Stimulated activated naive B cell treated with anti-CD40 and anti-IgM and Interleukin-4, amounts not matched to agents 10 μg/mL and 1 μg/mL and 100 μg/mL, for 72 hours (primary cell): Measurements from ENCODE around the gene SPTBN5.

Source experiments
- ATAC-seq, 2 donors: fragments of 150-1000 bp; cut with Tn5 transposase; replicated peaks; 2 replicates each; pipeline ENCODE4 v1.10.0; 2021; ENCODE audit warnings: moderate library complexity in 1 of 2
- DNase-seq: peaks from one replicate; pipeline ENCODE4 v3.0.0; 2021
- H3K27ac Mint-ChIP-seq: one replicate; pipeline ENCODE4 v1.8.0; 2022; ENCODE audit warnings: mild to moderate bottlenecking, mixed read lengths
- H3K27me3 Mint-ChIP-seq, 2 donors: one replicate each; pipeline ENCODE4 v1.8.0; 2022; ENCODE audit warnings: mixed read lengths in 2 of 2
- H3K36me3 Mint-ChIP-seq, 2 donors: one replicate each; pipeline ENCODE4 v1.8.0; 2022; ENCODE audit warnings: mixed read lengths in 2 of 2, mild to moderate bottlenecking in 1 of 2
- H3K4me1 Mint-ChIP-seq, 2 donors: one replicate each; pipeline ENCODE4 v1.8.0; 2022; ENCODE audit warnings: mixed read lengths in 2 of 2, mild to moderate bottlenecking in 1 of 2
- H3K4me3 Mint-ChIP-seq, 2 donors: one replicate each; pipeline ENCODE4 v1.8.0; 2022; ENCODE audit warnings: mild to moderate bottlenecking in 2 of 2, mixed read lengths in 2 of 2, moderate library complexity in 1 of 2
- H3K9me3 Mint-ChIP-seq, 2 donors: one replicate each; pipeline ENCODE4 v1.8.0; 2022; ENCODE audit warnings: mixed read lengths in 2 of 2, mild to moderate bottlenecking in 1 of 2

Gene SPTBN5

GRCh38 chr15:41919954-41920538 is 26.2 kb upstream of the SPTBN5 start:
- H3K27me3 Mint-ChIP-seq: no peaks in the 10 kb centered on the region
- peaks cover 75 to 92% of the 10 kb centered on the region in 2 donors for H3K36me3 Mint-ChIP-seq
- H3K9me3 Mint-ChIP-seq: peaks cover 12 to 16% of the 10 kb centered on the region in 2 donors
- H3K4me3 Mint-ChIP-seq: peak overlapping the region; percentile 17 to 41
- peaks cover 66 to 100% of the 10 kb centered on the region in 2 donors for H3K4me1 Mint-ChIP-seq
- peak overlapping the region; percentile 81 for H3K27ac Mint-ChIP-seq
- DNase-seq (peak; percentile 23), ATAC-seq (peak; percentile 53 to 64)

- DNase-seq (no peak), ATAC-seq (no peak)
- Mint-ChIP-seq H3K36me3 (peaks cover 73 to 89% of the 10 kb centered on the region in 2 donors), H3K27me3 (no peaks in the 10 kb centered on the region), H3K27ac (peak overlapping the region; percentile 81), H3K4me1 (peaks cover 65 to 100% of the 10 kb centered on the region in 2 donors), H3K4me3 (peak overlapping the region; percentile 33 to 72), H3K9me3 (peaks cover 12 to 16% of the 10 kb centered on the region in 2 donors)
These were observed 25.5 kb upstream of the SPTBN5 start for GRCh38 chr15:41919201-41919820.

GRCh38 chr15:41918506-41919126 is 24.8 kb upstream of the SPTBN5 start:
- peaks cover 76 to 87% of the 10 kb centered on the region in 2 donors for H3K36me3 Mint-ChIP-seq
- peaks cover 59 to 99% of the 10 kb centered on the region in 2 donors for H3K4me1 Mint-ChIP-seq
- ATAC-seq: no peak
- H3K27ac Mint-ChIP-seq: peak overlapping the region; percentile 38
- H3K9me3 Mint-ChIP-seq: peaks cover 12 to 16% of the 10 kb centered on the region in 2 donors
- H3K4me3 Mint-ChIP-seq: peak overlapping the region in 1 of 2 donors; percentile 21
- H3K27me3 Mint-ChIP-seq: no peaks in the 10 kb centered on the region
- DNase-seq: no peak

DNA sequence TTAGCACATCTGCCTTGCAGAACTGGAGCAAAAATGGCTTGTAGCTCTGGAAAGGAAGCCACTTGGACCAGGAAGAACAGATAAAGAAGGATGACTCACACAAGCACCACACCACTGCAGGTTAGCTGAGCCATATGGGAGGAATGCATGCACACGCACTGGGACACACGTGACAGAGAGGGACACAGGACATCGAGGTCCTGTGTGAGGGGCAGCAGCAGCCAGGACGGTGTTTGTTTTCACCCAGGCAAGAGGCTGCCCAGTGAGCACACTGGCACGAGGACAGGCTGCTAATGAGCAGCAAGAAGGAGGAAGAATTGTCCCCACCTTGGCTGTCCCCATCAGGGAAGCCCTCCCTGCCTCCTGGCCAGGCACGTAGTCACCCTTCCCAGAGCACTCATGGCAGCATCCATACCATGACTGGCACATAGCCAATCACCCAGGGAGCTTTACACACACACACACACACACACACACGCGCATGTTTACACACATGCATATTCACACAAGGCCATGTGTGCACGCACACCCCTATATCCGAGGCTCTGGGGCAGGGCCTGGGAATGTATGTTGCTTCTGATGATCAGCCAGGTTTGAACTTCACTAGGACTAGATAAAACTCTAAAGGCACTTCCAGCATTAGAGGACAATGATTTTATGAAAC is 24.0 kb upstream of the SPTBN5 start:
- Mint-ChIP-seq H3K9me3 (peaks cover 9 to 12% of the 10 kb centered on the region in 2 donors), H3K36me3 (peaks cover 76 to 85% of the 10 kb centered on the region in 2 donors), H3K4me1 (peaks cover 55 to 98% of the 10 kb centered on the region in 2 donors), H3K4me3 (no peak overlapping the region), H3K27me3 (no peaks in the 10 kb centered on the region), H3K27ac (peak overlapping the region; percentile 31)
- DNase-seq (no peak), ATAC-seq (no peak)

DNA sequence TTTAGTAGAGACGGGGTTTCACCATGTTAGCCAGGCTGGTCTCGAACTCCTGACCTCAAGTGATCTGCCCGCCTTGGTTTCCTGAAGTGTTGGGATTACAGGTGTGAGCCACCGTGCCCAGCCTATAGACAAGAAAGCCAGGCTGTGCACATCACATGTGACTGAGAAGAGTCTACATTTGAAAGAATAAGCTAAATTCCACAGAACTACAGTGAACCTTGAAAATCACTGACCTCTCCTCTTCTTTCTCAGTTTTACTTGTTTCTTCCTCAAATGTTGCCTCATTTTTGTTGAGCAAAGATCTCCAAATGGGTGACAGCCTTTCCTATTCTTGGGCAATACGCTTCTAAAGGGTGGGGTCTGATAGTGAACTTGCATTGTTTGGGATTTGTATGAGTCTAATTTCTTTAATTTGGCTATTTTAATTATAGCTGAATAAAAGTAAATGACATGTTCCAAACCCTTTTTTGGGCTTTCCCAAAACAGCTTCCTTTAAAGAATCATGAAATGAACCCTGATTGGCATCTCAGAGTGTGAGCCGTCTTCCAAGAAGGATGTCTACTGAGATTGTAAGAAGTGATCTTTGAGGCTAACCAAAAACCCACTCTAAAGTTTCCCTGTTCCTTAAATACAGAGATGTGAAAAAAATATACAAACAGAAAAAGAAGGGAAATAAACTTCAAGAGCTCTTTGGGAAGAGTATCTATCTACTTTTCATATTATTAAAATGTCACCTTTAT is 21.6 kb upstream of the SPTBN5 start:
- Mint-ChIP-seq H3K27ac (peak overlapping the region; percentile 93), H3K27me3 (no peaks in the 10 kb centered on the region), H3K4me3 (peak overlapping the region; percentile 10 to 73), H3K4me1 (peaks cover 45 to 85% of the 10 kb centered on the region in 2 donors), H3K36me3 (peaks cover 69 to 75% of the 10 kb centered on the region in 2 donors), H3K9me3 (no peaks in the 10 kb centered on the region)
- no peak for DNase-seq
- ATAC-seq: peak; percentile 82 to 86

GRCh38 chr15:41914411-41914810 is 20.6 kb upstream of the SPTBN5 start:
- Mint-ChIP-seq H3K9me3 (no peaks in the 10 kb centered on the region), H3K4me1 (peaks cover 39 to 75% of the 10 kb centered on the region in 2 donors), H3K36me3 (peaks cover 70 to 72% of the 10 kb centered on the region in 2 donors), H3K27me3 (no peaks in the 10 kb centered on the region), H3K4me3 (peak overlapping the region in 1 of 2 donors; percentile 8), H3K27ac (no peak overlapping the region)
- DNase-seq: no peak
- no peak for ATAC-seq

DNA sequence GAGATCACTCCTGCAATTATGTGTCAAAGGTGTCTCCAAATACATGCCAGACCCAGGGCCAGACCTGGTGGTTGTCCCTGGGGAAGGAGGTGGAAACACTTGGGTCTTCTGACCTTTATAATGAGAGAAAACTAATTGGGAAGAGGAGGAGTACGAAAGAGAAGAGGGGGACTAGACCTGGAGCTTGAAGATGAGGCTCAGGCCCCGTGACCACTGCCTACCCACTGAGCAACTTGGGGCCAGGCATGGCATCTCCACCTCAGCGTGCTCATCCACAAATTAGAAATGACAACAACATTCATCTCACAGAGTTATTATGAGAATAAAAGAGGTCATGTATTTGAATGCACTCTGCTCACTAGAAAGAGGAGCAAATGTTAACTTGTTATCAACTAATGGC is 19.4 kb upstream of the SPTBN5 start:
- Mint-ChIP-seq H3K9me3 (no peaks in the 10 kb centered on the region), H3K4me3 (no peak overlapping the region), H3K36me3 (peaks cover 70 to 72% of the 10 kb centered on the region in 2 donors), H3K27me3 (no peaks in the 10 kb centered on the region), H3K27ac (peak overlapping the region; percentile 51), H3K4me1 (peaks cover 31 to 63% of the 10 kb centered on the region in 2 donors)
- no peak for DNase-seq
- no peak for ATAC-seq

DNA sequence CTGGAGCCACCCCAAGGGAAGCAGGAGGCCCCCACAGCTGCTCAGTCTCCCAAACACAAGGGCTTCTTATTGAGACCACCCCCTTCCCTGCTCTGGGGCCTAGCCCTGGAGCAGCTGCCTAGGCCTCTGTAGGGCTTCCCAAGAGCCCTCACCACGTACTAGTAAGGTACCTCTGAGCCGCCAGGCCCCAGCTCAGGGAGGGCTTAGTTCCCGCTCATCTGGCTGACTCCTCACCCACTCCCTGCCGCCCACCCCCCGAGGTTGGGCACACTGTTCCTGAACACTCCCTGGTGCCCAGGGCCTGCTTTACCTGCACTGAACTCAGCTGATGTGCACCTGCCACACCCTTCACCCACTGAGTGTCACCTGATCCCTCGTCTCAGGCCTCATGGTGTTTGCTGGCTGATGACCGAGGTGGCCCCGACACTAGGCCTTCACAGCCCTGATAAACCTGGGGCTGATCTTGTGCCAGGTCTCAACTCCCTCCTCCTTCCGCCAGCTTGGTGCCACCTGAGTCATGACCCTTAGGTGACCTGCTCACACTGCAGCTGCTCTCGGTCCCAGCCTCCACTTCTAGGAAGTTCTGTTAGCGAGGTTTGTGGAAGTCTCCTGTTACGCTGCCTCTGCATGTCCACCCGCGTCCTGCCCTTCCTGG is 18.0 kb upstream of the SPTBN5 start:
- peaks cover 25 to 49% of the 10 kb centered on the region in 2 donors for H3K4me1 Mint-ChIP-seq
- peak overlapping the region; percentile 77 for H3K27ac Mint-ChIP-seq
- no peak for ATAC-seq
- peaks cover 69 to 74% of the 10 kb centered on the region in 2 donors for H3K36me3 Mint-ChIP-seq
- H3K9me3 Mint-ChIP-seq: peaks cover 0 to 2% of the 10 kb centered on the region in 2 donors
- H3K4me3 Mint-ChIP-seq: no peak overlapping the region
- DNase-seq: no peak
- no peaks in the 10 kb centered on the region for H3K27me3 Mint-ChIP-seq

DNA sequence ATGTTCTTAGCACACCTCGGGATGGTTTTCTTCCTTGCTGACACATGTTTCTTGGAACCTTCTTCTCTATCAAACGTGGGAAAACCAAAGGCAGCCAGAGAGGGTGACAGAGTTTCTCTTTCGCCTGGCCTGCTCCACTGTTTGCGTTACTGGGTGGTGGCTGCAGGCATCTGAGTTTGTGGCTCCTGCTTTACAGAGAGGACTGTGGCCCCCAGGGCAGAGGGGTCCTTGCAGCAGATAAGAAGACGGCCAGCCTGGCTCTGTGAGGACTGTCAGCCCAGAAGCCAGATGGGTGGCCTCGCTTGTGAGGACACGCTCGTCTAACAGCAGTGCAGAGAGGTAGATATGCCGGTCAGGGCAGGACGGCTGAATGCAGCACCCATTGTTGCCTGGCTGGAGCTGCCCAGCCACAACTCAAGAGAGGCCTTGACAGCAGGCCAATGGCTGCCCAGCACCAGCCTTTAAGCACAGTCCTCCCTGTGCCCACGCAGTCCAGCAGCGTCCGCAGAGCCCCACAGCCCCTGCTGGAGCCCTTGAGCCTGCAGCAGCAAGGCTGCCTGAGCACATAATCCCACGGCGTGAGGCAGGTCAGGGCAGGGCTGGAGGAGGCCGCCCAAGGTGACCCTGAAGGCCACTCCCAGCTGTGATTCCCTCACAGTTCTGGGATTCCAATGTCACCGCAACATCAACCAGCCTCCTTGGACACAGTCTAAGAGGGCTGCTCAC is 15.0 kb upstream of the SPTBN5 start:
- Mint-ChIP-seq H3K9me3 (peaks cover 6 to 8% of the 10 kb centered on the region in 2 donors), H3K27ac (no peak overlapping the region), H3K27me3 (no peaks in the 10 kb centered on the region), H3K4me1 (peaks cover 24 to 40% of the 10 kb centered on the region in 2 donors), H3K36me3 (peaks cover 76 to 77% of the 10 kb centered on the region in 2 donors), H3K4me3 (no peak overlapping the region)
- ATAC-seq (no peak), DNase-seq (no peak)

DNA sequence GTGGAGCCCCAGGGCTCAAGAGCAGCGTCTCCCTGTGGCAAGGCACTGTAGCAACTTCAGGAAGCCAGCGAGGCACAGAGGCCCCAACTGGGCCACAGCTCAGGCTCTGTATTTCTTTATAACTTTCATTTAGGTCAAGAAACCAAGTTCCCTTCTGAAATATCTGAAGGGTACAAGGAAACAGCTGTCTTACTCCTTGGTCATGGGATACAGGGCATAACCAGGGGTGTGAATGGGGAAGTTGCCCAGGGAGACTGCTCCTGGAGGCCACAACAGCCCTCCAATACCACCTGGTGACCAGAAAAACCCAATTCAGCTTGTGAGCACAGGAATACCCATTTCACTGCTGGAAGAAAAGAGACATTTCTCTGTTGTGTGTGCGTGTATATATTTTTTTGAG is 13.3 kb upstream of the SPTBN5 start:
- Mint-ChIP-seq H3K4me1 (peaks cover 25 to 38% of the 10 kb centered on the region in 2 donors), H3K27me3 (no peaks in the 10 kb centered on the region), H3K4me3 (no peak overlapping the region), H3K36me3 (peaks cover 69 to 71% of the 10 kb centered on the region in 2 donors), H3K9me3 (peaks cover 6 to 8% of the 10 kb centered on the region in 2 donors), H3K27ac (peak overlapping the region; percentile 5)
- DNase-seq (no peak), ATAC-seq (no peak)

GRCh38 chr15:41906608-41907007 is 12.8 kb upstream of the SPTBN5 start:
- Mint-ChIP-seq H3K36me3 (peaks cover 68 to 71% of the 10 kb centered on the region in 2 donors), H3K27ac (no peak overlapping the region)

GRCh38 chr15:41905036-41905793 is 11.4 kb upstream of the SPTBN5 start:
- peak; percentile 23 to 28 for ATAC-seq
- H3K27ac Mint-ChIP-seq: peak overlapping the region; percentile 76
- peaks cover 75 to 81% of the 10 kb centered on the region in 2 donors for H3K36me3 Mint-ChIP-seq

More at GRCh38 chr15:41906608-41907007, 12.8 kb upstream of the SPTBN5 start:
- H3K4me3 Mint-ChIP-seq: no peak overlapping the region
- peaks cover 6 to 8% of the 10 kb centered on the region in 2 donors for H3K9me3 Mint-ChIP-seq
- no peak for DNase-seq
- no peaks in the 10 kb centered on the region for H3K27me3 Mint-ChIP-seq
- ATAC-seq: no peak
- peaks cover 24 to 38% of the 10 kb centered on the region in 2 donors for H3K4me1 Mint-ChIP-seq

More at GRCh38 chr15:41905036-41905793, 11.4 kb upstream of the SPTBN5 start:
- Mint-ChIP-seq H3K4me3 (peak overlapping the region in 1 of 2 donors; percentile 11), H3K4me1 (peaks cover 24 to 36% of the 10 kb centered on the region in 2 donors), H3K9me3 (peaks cover 6 to 8% of the 10 kb centered on the region in 2 donors), H3K27me3 (no peaks in the 10 kb centered on the region)
- no peak for DNase-seq
